ENCODE data around the gene DMRTB1. TPM values are rescaled to one million over a fixed set of nuclear protein-coding genes. Genes with fewer than 3 reads are reported as not detected.
"Not testable (repeated sequence)": the region's sequence is repeated elsewhere in the genome, so short reads cannot be mapped to it uniquely, and the experiment has no call there.

DMRTB1 gene
- polyA plus RNA-seq, 3 donors, result 0.04 to 0.21 (median 0.15) TPM

- not testable (repeated sequence) for DNase-seq
Measured at GRCh38 chr1:53434405-53435007, 24.7 kb upstream of the DMRTB1 start.

DNA sequence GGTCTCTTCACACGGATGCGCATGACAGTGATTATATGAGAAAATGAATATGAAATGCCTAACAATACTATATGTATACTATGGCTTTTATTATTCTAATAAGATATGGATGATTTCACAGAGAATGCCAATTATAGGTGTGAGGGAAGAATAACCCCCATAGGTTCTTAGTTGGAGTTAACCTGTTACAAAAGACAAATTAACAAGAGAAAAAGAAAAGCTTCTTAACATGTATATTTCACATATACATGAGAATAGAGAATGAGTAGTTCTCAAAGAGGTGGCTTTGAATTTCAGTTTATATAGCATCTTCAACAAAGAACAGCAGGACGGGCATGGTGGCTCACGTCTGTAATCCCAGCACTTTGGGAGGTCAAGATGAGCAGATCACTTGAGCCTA, 24.0 kb upstream of the DMRTB1 start:
- no peak for DNase-seq

DNA sequence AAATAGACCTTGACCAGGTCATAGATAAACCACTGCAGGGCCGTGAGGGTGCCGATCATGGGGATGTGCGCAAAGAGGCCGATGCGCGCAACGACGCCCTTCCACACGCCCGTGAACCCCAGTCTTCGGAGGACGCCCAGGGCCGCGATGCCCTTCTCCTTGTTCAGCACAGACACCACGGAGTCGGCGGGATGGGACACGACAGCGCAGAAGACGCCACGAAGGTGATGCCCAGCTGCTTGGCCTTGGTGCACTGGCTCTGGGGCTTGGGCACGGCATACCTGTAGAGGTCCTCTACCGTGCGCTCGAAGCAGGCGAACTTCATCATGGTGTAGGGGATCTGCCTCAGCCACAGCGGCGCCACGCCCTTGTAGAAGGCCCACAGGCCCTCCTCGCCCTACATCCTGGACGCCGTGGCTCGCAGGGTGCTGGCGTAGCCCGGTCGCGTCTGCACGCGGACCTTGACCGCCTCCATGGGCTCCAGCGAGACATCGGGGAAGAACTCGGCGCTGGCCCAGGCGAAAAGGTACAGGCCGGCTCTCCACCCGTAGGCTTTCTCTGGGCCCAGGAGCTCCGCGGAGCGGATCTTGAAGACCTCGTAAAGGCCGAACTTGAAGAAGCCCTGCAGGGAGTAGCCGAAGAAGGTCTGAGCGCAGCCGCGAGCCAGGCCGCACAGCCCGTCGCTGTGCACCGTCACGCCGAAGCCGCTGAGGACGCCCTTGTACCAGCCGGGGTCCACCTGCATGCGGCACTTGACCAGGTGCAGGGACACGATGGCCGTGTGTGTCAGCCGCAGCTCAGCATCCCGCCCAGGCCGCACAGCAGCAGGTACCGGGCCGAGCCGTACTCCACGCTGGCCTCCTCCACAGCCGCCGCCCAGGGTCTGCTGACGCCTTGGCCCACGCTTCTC, 20.5 kb upstream of the DMRTB1 start:
- no peak for DNase-seq

DNA sequence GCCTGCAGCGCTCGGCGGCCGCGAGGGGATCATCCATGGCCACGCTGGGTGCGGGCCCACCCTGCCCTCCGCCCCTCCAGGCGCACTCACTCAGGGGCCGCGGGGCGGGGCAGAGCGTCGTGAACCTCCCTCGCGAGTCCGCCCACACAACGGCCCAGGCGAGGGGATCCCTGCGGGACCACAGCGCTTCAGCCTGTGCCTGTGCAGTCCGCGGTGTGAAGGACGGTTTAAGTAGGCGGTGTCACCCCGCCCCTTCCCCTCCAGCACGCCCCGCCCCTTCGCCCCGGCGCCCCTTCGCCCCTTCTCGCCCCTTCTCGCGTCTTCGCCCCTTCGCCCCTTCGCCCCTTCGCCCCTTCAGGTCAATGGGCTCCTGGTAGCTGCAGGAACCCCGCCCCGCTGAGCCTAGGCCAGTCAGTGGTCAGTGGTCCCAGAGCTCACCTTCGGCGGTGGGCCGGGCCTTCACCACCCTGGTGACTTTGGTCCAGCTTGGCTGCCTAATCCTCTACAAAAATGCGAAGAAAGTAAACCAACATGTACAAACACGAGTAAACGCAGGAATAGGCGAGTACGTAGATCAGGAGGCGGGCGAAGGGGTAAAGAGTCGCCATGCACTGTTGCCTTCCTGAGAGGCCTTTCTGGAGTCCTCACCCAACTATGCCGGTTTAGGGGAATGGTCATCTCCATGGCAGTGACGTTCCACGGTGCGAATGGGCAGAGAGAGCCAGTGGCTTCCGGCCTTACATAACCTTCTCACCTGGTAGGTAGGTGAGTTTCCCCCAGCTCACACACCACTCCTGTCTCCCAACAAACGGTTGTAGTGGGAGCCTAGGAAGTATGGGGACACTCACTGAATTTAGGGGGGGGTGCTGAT, 19.6 kb upstream of the DMRTB1 start:
- no peak for DNase-seq

- DNase-seq, result no peak
Measured at GRCh38 chr1:53440633-53441032, 18.6 kb upstream of the DMRTB1 start.

- no peak for DNase-seq
Measured at GRCh38 chr1:53442299-53442698, 16.9 kb upstream of the DMRTB1 start.

DNA sequence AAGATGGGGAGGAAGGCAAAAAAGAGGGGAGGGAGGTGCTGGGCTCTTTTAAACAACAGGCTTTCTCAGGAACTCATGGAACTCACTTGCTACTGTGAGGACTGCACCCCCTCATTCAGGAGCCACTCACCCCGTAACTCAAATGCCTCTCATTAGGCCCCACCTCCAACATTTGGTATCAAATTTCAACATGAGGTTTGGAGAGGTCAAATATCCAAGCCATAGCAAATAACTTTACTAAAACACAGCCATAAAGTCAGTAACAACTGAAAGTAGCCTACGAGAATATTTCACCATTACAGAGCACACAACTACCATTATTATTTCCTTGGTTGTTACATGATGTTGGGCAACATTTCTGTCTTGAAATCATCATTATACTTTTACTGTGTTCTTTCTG, 13.1 kb upstream of the DMRTB1 start:
- DNase-seq, result no peak

DNA sequence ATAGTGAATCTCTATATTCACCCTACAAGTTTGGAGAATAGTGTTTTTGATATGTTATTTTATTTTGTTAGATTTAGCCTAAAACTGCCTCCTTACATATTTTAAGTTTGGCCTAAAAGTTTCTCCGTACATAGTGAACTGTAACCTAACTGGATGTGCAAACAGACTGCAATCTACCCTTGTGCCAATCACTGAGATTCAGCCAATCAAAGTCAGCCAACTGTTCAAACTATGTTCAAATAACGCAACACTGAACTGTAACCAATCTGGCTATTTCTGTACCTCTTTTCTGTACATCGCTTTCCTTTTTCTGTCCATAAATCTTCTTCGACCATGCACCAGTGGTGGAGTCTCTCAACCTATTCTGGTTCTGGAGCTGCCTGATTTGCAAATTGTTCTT, 11.8 kb upstream of the DMRTB1 start:
- no peak for DNase-seq

GRCh38 chr1:53448241-53448841, 10.9 kb upstream of the DMRTB1 start:
- DNase-seq, result no peak

- DNase-seq, result no peak
Measured at GRCh38 chr1:53449021-53449420, 10.2 kb upstream of the DMRTB1 start.

DNA sequence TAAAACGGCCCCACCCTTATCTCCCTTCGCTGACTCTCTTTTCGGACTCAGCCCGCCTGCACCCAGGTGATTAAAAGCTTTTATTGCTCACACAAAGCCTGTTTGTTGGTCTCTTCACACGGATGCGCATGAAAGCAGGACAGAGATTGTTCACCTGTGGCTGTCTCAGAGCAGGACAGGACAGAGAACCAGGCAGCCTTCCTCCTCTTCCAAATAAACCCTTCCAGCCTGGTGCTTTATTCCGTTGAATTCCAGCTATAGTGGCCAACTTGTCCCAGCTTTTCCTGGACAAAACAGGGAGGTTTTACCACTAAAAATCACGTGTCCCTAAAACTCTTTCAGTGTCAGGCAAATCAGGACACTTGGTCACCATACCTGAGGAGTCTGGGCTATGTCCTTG, 9.5 kb upstream of the DMRTB1 start:
- no peak for DNase-seq

GRCh38 chr1:53450225-53450624, 9.0 kb upstream of the DMRTB1 start:
- DNase-seq, result no peak

DNA sequence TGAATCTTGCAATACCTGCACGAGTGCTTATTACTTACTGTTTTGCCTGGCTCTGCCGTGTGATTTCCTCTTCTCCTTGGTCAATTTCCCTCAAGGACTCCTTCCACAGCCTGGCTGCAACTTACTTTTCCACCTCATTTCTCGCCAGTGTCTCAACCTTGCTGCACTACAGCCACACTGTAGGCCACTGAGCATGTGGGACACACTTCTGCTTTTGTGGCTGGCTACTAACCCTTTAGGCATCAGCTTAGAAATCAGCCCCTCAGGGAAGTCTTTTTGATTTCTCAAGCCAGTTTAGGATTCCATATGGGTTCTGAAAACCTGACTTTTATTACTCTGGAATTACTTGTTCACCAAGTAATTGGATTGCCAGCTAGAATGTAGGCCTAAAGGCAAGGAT, 5.2 kb upstream of the DMRTB1 start:
- no peak for DNase-seq

GRCh38 chr1:53455364-53455991, 3.7 kb upstream of the DMRTB1 start:
- DNase-seq, result no peak

GRCh38 chr1:53458634-53459033, 565 bp upstream of the DMRTB1 start:
- no peak for DNase-seq

DNA sequence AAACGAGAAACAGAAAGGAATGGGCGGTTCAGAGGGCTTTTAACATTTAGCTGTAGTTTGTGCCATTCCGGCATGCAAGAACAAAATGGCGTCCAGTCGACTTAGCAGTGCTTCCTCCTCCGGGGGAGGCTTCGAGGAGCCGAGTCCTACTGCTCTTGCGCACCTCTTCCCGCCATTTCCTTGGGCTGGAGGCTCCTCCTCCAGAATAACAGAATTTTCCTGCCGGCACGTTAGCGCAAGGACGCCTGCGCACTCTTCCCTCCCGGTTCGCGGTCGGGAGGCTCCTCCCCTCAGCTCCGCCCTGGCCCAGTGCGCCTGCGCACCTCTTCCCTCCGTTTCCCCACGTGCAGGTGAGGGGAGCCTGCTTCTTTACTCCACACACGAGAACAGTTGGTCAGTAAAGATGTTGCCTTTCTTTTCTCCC, 1.0 kb downstream of the DMRTB1 start:
- DNase-seq, result no peak

DNA sequence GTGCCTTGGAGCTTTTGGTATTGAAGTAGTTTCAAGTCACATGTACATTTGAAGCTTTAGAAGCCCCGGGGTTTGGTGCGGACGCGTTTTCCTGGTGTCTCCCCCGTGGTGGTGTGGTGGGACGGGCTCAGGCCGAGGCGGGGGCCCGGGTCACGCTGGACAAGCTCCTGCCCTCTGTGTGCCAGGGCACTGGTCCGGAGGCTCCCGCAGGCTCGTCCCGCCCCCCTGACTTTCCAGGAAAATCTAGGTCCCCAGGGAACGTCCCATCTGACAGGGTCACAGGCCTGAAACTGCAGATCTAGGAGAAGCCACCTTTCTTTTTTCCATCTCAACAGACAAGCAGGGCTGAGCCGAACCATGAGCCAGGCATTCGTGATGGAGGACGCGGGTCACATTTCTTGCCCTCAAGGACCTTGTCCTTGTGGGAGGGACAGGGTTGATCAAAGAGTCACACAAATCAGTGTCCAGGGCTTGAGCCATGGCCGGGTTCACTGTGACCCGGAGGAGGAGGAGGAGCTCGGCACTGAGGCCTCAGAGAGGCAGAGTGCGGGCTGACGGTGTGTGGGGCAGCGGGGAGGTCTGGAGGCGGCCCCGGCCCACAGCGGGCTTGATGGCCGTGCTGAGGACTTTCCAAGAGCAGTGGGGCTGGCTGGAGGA, 1.6 kb downstream of the DMRTB1 start:
- peak; percentile 51 for DNase-seq

- DNase-seq, result no peak
Measured at GRCh38 chr1:53461323-53462044, 2.3 kb downstream of the DMRTB1 start.

DNA sequence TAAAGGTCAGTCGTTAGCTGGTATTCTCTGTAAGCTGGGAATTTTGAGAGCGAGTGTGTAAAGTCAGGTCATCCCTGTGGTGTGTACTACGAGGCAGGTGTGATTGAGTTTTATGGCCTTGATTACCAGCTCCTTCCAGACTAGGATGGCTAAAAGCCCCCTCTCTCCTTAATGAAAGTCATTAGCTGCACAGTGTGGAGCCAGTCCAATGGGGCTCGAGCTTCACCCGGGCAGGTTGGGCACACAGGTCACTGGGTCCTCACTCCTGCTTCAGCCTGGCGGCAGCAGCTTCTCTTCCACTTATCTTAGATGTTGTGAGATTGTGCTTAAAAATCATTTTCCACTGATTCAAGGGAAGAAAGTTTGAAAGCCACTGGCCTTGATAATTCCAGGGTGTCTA, 3.0 kb downstream of the DMRTB1 start:
- no peak for DNase-seq

DNA sequence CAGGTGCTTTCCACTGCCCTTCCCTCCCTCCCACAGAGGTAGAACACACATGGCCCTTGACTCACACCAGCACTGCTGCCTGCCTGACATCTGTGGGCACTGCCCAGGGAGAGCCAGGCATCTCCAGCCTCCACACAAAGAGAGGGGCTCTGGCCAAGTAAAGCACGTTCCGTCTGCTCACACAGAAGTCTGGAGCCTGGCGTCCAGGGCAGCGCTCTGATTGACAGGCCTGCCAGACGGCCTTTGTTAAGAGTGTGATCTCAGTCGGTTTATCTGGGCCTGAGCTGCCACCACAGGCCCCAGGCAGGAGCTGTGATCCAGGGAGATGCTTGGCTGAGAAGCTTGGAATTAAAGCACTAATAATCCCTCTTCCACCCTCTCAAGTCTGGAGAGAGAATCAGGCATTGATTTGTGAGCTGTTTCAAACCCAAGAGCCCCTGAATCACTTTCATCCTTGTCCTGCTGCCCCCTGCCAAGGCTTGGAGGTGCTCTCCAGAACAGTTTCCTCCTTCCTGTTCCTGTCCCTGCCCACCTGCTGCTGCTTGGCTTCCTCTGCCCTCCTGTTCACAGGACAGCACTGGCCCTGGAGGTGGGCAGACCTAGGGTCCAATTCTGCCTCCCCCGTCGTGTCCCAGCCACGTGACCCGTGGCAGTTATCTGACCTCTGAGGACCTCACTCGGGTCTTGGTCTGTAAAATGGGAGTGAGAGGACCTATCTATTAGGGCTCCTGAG, 3.7 kb downstream of the DMRTB1 start:
- DNase-seq, result no peak

Data from renal pelvis (tissue), 4 donors.